ENCODE results near the gene COL4A1. TPM values are rescaled to one million over a fixed set of nuclear protein-coding genes. Genes with fewer than 3 reads are reported as not detected.

Gene COL4A1
- total and polyA plus RNA-seq, 2 experiments from 2014 or later = 184 to 519 TPM

GRCh38 chr13:110347088-110347487 is 40.1 kb upstream of the COL4A1 start:
- Histone ChIP-seq H3K4me1 (ENCODE audit: insufficient read depth) (peaks cover 20% of the 10 kb centered on the region), H3F3A (ENCODE audit: insufficient read depth) (peaks cover 18% of the 10 kb centered on the region), H3K4me3 (no peak overlapping the region), H3K9ac (no peak overlapping the region), H3K27ac (peak overlapping the region; percentile 77), H2AFZ (no peak overlapping the region), H3K27me3 (replicated peaks; ENCODE audit: insufficient read depth) (no peaks in the 10 kb centered on the region), H3K9me3 (ENCODE audit: low read depth) (no peaks in the 10 kb centered on the region), H4K20me1 (ENCODE audit: insufficient read depth) (no peaks in the 10 kb centered on the region), H3K79me2 (ENCODE audit: insufficient read depth) (peaks cover 19% of the 10 kb centered on the region), H3K9me2 (ENCODE audit: insufficient read depth) (no peaks in the 10 kb centered on the region), H3K36me3 (ENCODE audit: low read depth) (no peaks in the 10 kb centered on the region), H3K4me2 (ENCODE audit: unreplicated experiment) (peak overlapping the region; percentile 70)
- no peak for DNase-seq
- in situ Hi-C loops (cut with MboI) = no loop called here
- 90% methylated on average over 3 of the region's 3 CpGs for WGBS, 2 experiments (ENCODE audit: low coverage in 1 of 2, low lambda C conversion rate in 2 of 2, missing lambda C conversion rate in 2 of 2)
- no peak for TF ChIP-seq EZH2phosphoT487 (IDR thresholded peaks at IDR 0.05; ENCODE audit: insufficient read depth, low read depth)
- no peak for TF ChIP-seq EZH2 (IDR thresholded peaks at IDR 0.05; ENCODE audit: insufficient read depth, poor library complexity, severe bottlenecking)

GRCh38 chr13:110346661-110347067 is 39.7 kb upstream of the COL4A1 start:
- 84 to 86% methylated on average over 17 of the region's 17 CpGs for WGBS, 2 experiments (ENCODE audit: low coverage in 1 of 2, low lambda C conversion rate in 2 of 2, missing lambda C conversion rate in 2 of 2)
- no peaks in the 10 kb centered on the region for H3K27me3 ChIP-seq (replicated peaks; ENCODE audit: insufficient read depth)
- TF ChIP-seq EZH2phosphoT487 (IDR thresholded peaks at IDR 0.05; ENCODE audit: insufficient read depth, low read depth) = no peak
- no peaks in the 10 kb centered on the region for H3K9me2 ChIP-seq (ENCODE audit: insufficient read depth)
- peaks cover 23% of the 10 kb centered on the region for H3F3A ChIP-seq (ENCODE audit: insufficient read depth)
- no peak overlapping the region for H3K27ac ChIP-seq
- H3K4me2 ChIP-seq (ENCODE audit: unreplicated experiment) = no peak overlapping the region
- no peaks in the 10 kb centered on the region for H3K36me3 ChIP-seq (ENCODE audit: low read depth)
- H3K9ac ChIP-seq = no peak overlapping the region
- H2AFZ ChIP-seq = no peak overlapping the region
- no peak overlapping the region for H3K4me3 ChIP-seq
- peaks cover 15% of the 10 kb centered on the region for H3K79me2 ChIP-seq (ENCODE audit: insufficient read depth)
- in situ Hi-C loops (cut with MboI) = no loop called here
- DNase-seq = peak; percentile 21
- no peaks in the 10 kb centered on the region for H4K20me1 ChIP-seq (ENCODE audit: insufficient read depth)
- peaks cover 20% of the 10 kb centered on the region for H3K4me1 ChIP-seq (ENCODE audit: insufficient read depth)
- no peaks in the 10 kb centered on the region for H3K9me3 ChIP-seq (ENCODE audit: low read depth)

- peaks cover 19% of the 10 kb centered on the region for H3K79me2 ChIP-seq (ENCODE audit: insufficient read depth)
- no peak overlapping the region for H3K27ac ChIP-seq
- TF ChIP-seq EZH2 (IDR thresholded peaks at IDR 0.05; ENCODE audit: insufficient read depth, poor library complexity, severe bottlenecking) (no peak), EZH2phosphoT487 (IDR thresholded peaks at IDR 0.05; ENCODE audit: insufficient read depth, low read depth) (no peak)
- H3K9me3 ChIP-seq (ENCODE audit: low read depth) = no peaks in the 10 kb centered on the region
- in situ Hi-C loops (cut with MboI) = no loop called here
- H3K9ac ChIP-seq = no peak overlapping the region
- no peak for DNase-seq
- no peaks in the 10 kb centered on the region for H3K9me2 ChIP-seq (ENCODE audit: insufficient read depth)
- no peak overlapping the region for H3K4me3 ChIP-seq
- no peak overlapping the region for H3K4me2 ChIP-seq (ENCODE audit: unreplicated experiment)
- H3K4me1 ChIP-seq (ENCODE audit: insufficient read depth) = peaks cover 20% of the 10 kb centered on the region
- H3K27me3 ChIP-seq (replicated peaks; ENCODE audit: insufficient read depth) = no peaks in the 10 kb centered on the region
- 79 to 85% methylated on average over 4 of the region's 4 CpGs for WGBS, 2 experiments (ENCODE audit: low coverage in 1 of 2, low lambda C conversion rate in 2 of 2, missing lambda C conversion rate in 2 of 2)
- H3K36me3 ChIP-seq (ENCODE audit: low read depth) = no peaks in the 10 kb centered on the region
- no peaks in the 10 kb centered on the region for H4K20me1 ChIP-seq (ENCODE audit: insufficient read depth)
- H3F3A ChIP-seq (ENCODE audit: insufficient read depth) = peaks cover 29% of the 10 kb centered on the region
- H2AFZ ChIP-seq = no peak overlapping the region
Observed at GRCh38 chr13:110345701-110346100, 38.7 kb upstream of the COL4A1 start.

- H3K27me3 ChIP-seq (replicated peaks; ENCODE audit: insufficient read depth) = no peaks in the 10 kb centered on the region
- no peaks in the 10 kb centered on the region for H4K20me1 ChIP-seq (ENCODE audit: insufficient read depth)
- TF ChIP-seq EZH2 (IDR thresholded peaks at IDR 0.05; ENCODE audit: insufficient read depth, poor library complexity, severe bottlenecking) (no peak), EZH2phosphoT487 (IDR thresholded peaks at IDR 0.05; ENCODE audit: insufficient read depth, low read depth) (no peak)
- no peak overlapping the region for H2AFZ ChIP-seq
- H3K9me2 ChIP-seq (ENCODE audit: insufficient read depth) = no peaks in the 10 kb centered on the region
- in situ Hi-C loops (cut with MboI) = no loop called here
- H3K27ac ChIP-seq = no peak overlapping the region
- no peak overlapping the region for H3K9ac ChIP-seq
- peaks cover 33% of the 10 kb centered on the region for H3F3A ChIP-seq (ENCODE audit: insufficient read depth)
- H3K4me1 ChIP-seq (ENCODE audit: insufficient read depth) = peaks cover 20% of the 10 kb centered on the region
- no peak for DNase-seq
- no peaks in the 10 kb centered on the region for H3K9me3 ChIP-seq (ENCODE audit: low read depth)
- 95 to 98% methylated on average over 7 of the region's 7 CpGs for WGBS, 2 experiments (ENCODE audit: low coverage in 1 of 2, low lambda C conversion rate in 2 of 2, missing lambda C conversion rate in 2 of 2)
- H3K4me3 ChIP-seq = no peak overlapping the region
- H3K79me2 ChIP-seq (ENCODE audit: insufficient read depth) = peaks cover 17% of the 10 kb centered on the region
- H3K36me3 ChIP-seq (ENCODE audit: low read depth) = no peaks in the 10 kb centered on the region
- H3K4me2 ChIP-seq (ENCODE audit: unreplicated experiment) = no peak overlapping the region
Observed at GRCh38 chr13:110345266-110345665, 38.3 kb upstream of the COL4A1 start.

- in situ Hi-C loops (cut with MboI) = no loop called here
- Histone ChIP-seq H3K79me2 (ENCODE audit: insufficient read depth) (peaks cover 9% of the 10 kb centered on the region), H3K4me2 (ENCODE audit: unreplicated experiment) (no peak overlapping the region), H3K4me3 (no peak overlapping the region), H3K4me1 (ENCODE audit: insufficient read depth) (peaks cover 20% of the 10 kb centered on the region), H3K9me2 (ENCODE audit: insufficient read depth) (no peaks in the 10 kb centered on the region), H3K36me3 (ENCODE audit: low read depth) (no peaks in the 10 kb centered on the region), H2AFZ (no peak overlapping the region), H3K27ac (no peak overlapping the region), H4K20me1 (ENCODE audit: insufficient read depth) (no peaks in the 10 kb centered on the region), H3K27me3 (replicated peaks; ENCODE audit: insufficient read depth) (no peaks in the 10 kb centered on the region), H3K9me3 (ENCODE audit: low read depth) (no peaks in the 10 kb centered on the region), H3F3A (ENCODE audit: insufficient read depth) (peaks cover 38% of the 10 kb centered on the region), H3K9ac (no peak overlapping the region)
- no peak for DNase-seq
- 90 to 98% methylated on average over 5 of the region's 5 CpGs for WGBS, 2 experiments (ENCODE audit: low coverage in 1 of 2, low lambda C conversion rate in 2 of 2, missing lambda C conversion rate in 2 of 2)
- TF ChIP-seq EZH2 (IDR thresholded peaks at IDR 0.05; ENCODE audit: insufficient read depth, poor library complexity, severe bottlenecking) (no peak), EZH2phosphoT487 (IDR thresholded peaks at IDR 0.05; ENCODE audit: insufficient read depth, low read depth) (no peak)
Observed at GRCh38 chr13:110344320-110344719, 37.4 kb upstream of the COL4A1 start.

All from GM23248 (cell line).